Smooth muscle cell (in vitro differentiated cells): ENCODE results near the gene MYF5. TPM values are rescaled to one million over a fixed set of nuclear protein-coding genes. Genes with fewer than 3 reads are reported as not detected.

Source experiments
- polyA plus RNA-seq: library from polyadenylated mRNA; unstranded; fragments of >200 nt; fragmentation: Nextera tagmentation; extraction: Ambion mirVana; gene quantifications from 2 replicates; pipeline ENCODE4 v1.2.1, GENCODE V29; 2016
- total RNA-seq: library from RNA; depleted of rRNA; stranded (reverse); fragments of >200 nt; gene quantifications from 2 replicates; pipeline ENCODE4 v1.2.3, GENCODE V29; 2014

MYF5 gene
- total and polyA plus RNA-seq, 2 experiments from 2014 or later, result not detected

Other genes with a start within 250 kb of the MYF5 start
- not detected in 2 replicates for gene MYF6, start 9.3 kb upstream of the MYF5 start, total RNA-seq
- not detected in 2 replicates for gene MYF6, start 9.3 kb upstream of the MYF5 start, polyA plus RNA-seq
- 3.2 and 3.8 TPM in 2 replicates for gene LIN7A, start 221.0 kb downstream of the MYF5 start, total RNA-seq
- gene LIN7A, start 221.0 kb downstream of the MYF5 start, polyA plus RNA-seq, result 2.0 and 2.2 TPM in 2 replicates